ENCODE data around the gene ARID1A.

The ARID1A gene

DNA sequence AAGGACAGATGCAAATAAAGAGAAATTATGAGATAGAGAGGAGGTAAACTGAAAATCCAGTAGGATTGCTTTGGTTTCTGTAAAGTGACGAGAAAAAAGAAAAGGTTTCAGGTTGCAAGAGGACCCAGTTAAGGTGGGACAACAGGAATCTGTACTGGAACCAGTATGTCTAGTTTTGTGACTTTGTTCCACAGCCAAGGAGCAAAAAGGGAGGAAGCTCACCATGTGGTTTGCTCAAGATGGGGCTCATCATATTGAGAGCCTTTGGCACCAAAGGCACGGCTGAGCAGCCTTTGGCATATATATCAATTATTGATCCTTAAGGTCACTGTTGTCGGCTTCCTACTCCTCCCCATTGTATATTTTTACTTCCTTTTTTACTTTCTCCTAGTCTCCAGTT lies 128.9 kb downstream of the ARID1A start:
- no peak overlapping the region for H3K4me3 ChIP-seq (ENCODE audit: low read depth, low read length)
- in situ Hi-C loops (cut with HindIII; ENCODE audit: low sequenced_read_pairs), result no loop called here
- DNase-seq (ENCODE audit: low read depth), result no peak

DNA sequence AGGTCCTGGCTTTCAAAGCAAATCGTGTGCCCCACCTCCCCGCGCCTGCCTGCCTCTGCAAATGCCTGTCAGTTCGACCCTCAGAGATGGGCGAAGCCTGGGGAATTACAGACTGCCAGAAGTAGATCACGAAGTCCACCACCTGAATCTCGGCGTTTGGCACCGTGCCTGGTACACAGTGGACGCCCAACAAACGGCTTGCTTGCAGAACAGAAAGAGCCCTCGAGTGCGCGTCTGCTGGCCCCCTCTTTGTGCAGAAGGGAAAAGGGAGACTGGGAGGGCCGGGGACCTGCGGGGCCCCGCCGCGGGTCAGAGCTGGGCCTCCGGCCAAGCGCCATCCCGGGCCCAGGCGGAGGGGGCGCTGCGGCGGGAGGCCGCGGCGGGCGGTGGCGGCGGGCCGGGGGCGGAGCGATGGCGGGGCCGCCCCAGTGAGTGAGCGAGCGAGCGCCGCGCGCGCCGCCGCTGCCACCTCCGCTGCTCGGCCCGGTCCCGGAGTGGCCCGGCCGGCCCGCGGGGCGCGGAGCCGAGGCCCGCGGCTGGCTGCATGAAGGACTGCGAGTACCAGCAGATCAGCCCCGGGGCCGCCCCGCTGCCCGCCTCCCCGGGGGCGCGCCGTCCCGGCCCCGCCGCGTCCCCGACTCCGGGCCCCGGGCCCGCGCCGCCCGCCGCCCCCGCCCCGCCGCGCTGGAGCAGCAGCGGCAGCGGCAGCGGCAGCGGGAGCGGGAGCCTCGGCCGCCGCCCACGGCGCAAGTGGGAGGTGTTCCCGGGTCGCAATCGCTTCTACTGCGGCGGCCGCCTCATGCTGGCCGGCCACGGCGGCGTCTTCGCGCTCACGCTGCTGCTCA lies 130.7 kb downstream of the ARID1A start, which contains the start of gene ZDHHC18:
Gene ZDHHC18 (plus strand): TSS at position 428 of the 845 bp plus-strand sequence. CDS start 117 bp downstream, at position 545.
- DNase-seq (ENCODE audit: low read depth), result no peak
- H3K4me3 ChIP-seq (ENCODE audit: low read depth, low read length), result peak within 1 kb of the TSS; percentile 56
- TF ChIP-seq, protein P1, sequence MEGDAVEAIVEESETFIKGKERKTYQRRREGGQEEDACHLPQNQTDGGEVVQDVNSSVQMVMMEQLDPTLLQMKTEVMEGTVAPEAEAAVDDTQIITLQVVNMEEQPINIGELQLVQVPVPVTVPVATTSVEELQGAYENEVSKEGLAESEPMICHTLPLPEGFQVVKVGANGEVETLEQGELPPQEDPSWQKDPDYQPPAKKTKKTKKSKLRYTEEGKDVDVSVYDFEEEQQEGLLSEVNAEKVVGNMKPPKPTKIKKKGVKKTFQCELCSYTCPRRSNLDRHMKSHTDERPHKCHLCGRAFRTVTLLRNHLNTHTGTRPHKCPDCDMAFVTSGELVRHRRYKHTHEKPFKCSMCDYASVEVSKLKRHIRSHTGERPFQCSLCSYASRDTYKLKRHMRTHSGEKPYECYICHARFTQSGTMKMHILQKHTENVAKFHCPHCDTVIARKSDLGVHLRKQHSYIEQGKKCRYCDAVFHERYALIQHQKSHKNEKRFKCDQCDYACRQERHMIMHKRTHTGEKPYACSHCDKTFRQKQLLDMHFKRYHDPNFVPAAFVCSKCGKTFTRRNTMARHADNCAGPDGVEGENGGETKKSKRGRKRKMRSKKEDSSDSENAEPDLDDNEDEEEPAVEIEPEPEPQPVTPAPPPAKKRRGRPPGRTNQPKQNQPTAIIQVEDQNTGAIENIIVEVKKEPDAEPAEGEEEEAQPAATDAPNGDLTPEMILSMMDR (IDR thresholded peaks at IDR 0.05; ENCODE audit: low read depth, low read length, missing control alignments), result peak; percentile 50
- in situ Hi-C loops (cut with HindIII; ENCODE audit: low sequenced_read_pairs), result no loop called here

More for the DNA sequence above, 128.9 kb downstream of the ARID1A start:
- TF ChIP-seq, protein P1 (IDR thresholded peaks at IDR 0.05; ENCODE audit: low read depth, low read length, missing control alignments), result no peak

DNA sequence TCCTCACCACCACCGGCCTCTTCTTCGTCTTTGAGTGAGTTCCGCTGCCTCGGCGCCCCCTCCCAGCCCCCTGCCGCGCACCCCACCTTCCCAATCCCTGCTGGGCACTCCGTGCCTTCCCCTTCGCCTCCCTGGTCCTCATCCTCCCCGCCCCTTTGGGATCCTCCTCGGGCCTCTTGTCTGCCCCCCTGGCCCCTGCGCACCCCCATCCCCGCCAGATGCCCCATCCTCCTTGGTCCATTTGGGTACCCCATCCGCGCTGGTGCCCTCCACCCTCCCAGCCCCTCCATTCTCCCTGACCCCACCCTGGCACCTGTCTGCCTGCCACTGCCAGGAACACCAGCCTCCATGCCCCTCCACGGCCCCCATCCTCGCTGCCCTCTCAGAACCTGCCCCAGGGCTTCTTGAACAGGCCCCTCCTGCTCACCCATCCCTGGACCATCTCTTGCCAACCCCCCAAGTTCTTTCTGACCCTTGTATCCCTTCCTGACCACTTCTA lies 131.3 kb downstream of the ARID1A start:
- in situ Hi-C loops (cut with HindIII; ENCODE audit: low sequenced_read_pairs), result no loop called here
- TF ChIP-seq, protein P1 (IDR thresholded peaks at IDR 0.05; ENCODE audit: low read depth, low read length, missing control alignments), result no peak
- H3K4me3 ChIP-seq (ENCODE audit: low read depth, low read length), result peak overlapping the region; percentile 56
- no peak for DNase-seq (ENCODE audit: low read depth)

DNA sequence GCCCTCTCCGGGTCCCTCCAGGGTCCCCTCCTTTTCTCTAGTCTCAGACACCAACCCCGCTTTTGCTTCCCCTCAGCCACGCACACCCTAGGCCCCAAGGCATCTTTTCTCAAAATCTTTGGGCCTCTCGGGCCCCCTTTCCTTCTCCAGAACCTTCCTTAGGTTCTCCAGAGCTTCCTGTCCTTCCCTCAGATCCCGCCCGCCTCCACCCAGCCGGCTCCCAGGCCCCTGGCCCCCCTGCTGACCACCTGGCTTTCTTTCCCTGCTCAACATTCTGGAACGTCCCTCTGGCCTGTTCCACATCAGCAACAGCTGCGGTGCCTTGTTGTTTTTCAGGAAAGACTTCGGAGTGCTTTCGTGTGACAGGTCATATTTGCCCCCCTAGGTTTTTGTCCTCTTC lies 131.8 kb downstream of the ARID1A start:
- H3K4me3 ChIP-seq (ENCODE audit: low read depth, low read length), result peak overlapping the region; percentile 56
- in situ Hi-C loops (cut with HindIII; ENCODE audit: low sequenced_read_pairs), result no loop called here
- TF ChIP-seq, protein P1 (IDR thresholded peaks at IDR 0.05; ENCODE audit: low read depth, low read length, missing control alignments), result no peak
- DNase-seq (ENCODE audit: low read depth), result no peak

DNA sequence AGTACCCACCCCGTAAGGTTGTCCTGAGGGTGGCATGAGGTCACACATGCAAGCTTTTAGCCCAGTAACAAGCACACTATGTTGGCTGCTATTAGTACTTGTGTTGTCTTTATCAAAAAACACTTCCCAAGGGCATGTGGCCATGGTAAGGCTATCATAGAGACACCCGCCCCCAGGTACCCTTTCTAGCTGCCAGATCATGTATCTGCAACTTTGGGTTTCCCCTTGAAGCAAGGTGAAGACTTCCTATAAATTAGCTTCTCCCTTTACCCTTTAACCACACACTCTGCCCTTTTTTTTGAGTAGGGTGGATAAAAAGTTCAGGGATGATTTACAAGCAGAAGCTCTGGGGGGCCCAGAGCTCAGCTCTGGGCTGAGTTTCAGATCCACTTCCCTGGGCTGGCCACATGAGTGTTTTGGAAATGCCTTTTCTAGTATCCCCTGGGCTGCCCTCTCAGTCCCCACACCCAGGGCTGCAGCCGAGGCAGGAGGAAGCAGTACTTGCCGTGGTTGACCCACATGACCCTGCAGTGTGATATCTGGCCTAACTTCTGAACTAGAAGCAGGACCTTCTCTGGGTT lies 132.7 kb downstream of the ARID1A start:
- TF ChIP-seq, protein P1 (IDR thresholded peaks at IDR 0.05; ENCODE audit: low read depth, low read length, missing control alignments), result no peak
- DNase-seq (ENCODE audit: low read depth), result no peak
- in situ Hi-C loops (cut with HindIII; ENCODE audit: low sequenced_read_pairs), result no loop called here
- no peak overlapping the region for H3K4me3 ChIP-seq (ENCODE audit: low read depth, low read length)

DNA sequence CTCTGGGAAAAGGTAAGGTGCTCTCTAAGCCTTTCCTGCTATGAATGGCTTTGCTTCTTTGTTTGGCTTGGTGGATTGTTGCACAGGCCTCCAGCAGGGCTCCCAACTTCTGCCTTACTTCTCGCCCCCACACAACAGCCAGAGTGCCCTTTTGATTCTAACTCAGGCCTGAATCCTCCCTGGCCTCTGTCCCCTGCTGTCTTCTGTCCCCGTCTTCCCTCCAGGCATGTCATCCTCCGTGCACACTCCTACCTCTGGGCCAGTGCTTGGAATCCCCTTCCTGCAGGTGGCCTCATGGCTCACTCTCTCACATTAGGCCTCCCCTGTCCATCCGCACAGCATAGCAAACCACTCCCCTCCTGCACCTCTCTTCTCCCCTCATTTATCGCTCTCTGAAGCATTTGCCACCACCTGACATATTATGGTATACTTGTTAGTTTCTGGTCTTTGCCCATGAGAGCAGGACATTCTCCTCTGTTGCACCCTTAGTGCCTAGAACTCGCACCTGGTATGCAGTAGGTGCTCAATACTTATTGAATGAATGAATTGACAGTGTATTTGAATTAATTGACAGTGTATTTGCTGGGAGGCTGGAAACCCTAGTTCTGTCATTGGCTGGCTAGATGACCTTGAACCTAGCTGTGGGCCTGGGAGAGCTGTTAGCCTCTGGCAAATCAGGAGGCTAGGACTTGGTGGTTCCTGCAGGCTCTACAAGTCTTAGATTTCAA lies 133.5 kb downstream of the ARID1A start:
- H3K4me3 ChIP-seq (ENCODE audit: low read depth, low read length), result no peak overlapping the region
- no peak for DNase-seq (ENCODE audit: low read depth)
- in situ Hi-C loops (cut with HindIII; ENCODE audit: low sequenced_read_pairs), result no loop called here
- TF ChIP-seq, protein P1 (IDR thresholded peaks at IDR 0.05; ENCODE audit: low read depth, low read length, missing control alignments), result no peak
